ENCODE data around the gene HCRTR1.
A peak's percentile ranks its signal among the peaks of the same experiment; 100 is the strongest.

The HCRTR1 gene

DNA sequence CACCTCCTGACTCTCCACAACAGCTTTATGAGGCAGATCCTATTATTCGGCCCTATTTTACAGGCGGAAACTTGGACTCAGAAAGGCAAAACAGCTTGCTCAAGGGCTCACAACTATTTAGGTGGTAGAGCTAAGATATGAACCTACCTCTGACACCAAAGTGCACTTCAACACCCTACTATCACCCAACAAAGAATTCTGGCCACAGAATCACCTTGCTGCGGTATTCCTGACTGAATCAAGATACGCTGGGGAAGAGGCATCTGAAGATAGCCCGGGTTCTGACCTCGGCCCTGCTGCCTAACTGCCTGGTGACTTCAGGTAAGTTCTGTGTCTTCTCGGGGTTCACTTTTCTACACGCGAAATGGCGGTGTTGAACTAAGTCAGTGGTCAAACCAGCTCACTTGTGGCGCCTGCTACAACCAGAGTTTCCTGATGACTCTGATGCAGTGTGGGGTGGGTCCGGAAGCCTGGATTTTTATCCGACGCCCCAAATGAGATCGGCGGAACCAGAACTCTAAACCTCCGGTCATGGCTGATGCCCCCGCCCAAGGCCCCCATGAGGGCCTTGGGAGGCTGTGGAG lies 26.6 kb downstream of the HCRTR1 start:
- peak overlapping the region; percentile 89 for H3K4me2 ChIP-seq (ENCODE audit: low read length)
- H3K36me3 ChIP-seq (ENCODE audit: control insufficient read depth, insufficient read depth, low read length) = no peaks in the 10 kb centered on the region
- no peak for TF ChIP-seq CTCF (IDR thresholded peaks at IDR 0.05)
- no peaks in the 10 kb centered on the region for H3K27me3 ChIP-seq (ENCODE audit: control insufficient read depth, insufficient read depth, low read length)
- H3K4me3 ChIP-seq (ENCODE audit: low read depth, low read length) = peak overlapping the region; percentile 93
- peaks cover 30% of the 10 kb centered on the region for H3K79me2 ChIP-seq
- H3K9ac ChIP-seq = peak overlapping the region; percentile 87
- no peaks in the 10 kb centered on the region for H3K9me3 ChIP-seq (ENCODE audit: control insufficient read depth, low read length)
- peaks cover 7% of the 10 kb centered on the region for H3K4me1 ChIP-seq
- peak overlapping the region; percentile 88 for H2AFZ ChIP-seq
- peak overlapping the region; percentile 84 for H3K27ac ChIP-seq

GRCh38 chr1:31644560-31645273 lies 27.2 kb downstream of the HCRTR1 start, which contains the start of gene PEF1:
Gene PEF1 (minus strand): TSS chr1:31644876. CDS start chr1:31644864, 12 bp downstream.
- peak within 1 kb of the TSS; percentile 88 for H2AFZ ChIP-seq
- H3K79me2 ChIP-seq = peaks cover 27% of the 10 kb centered on the region
- H3K9ac ChIP-seq = peak within 1 kb of the TSS; percentile 87
- peak within 1 kb of the TSS; percentile 84 for H3K27ac ChIP-seq
- no peaks in the 10 kb centered on the region for H3K27me3 ChIP-seq (ENCODE audit: control insufficient read depth, insufficient read depth, low read length)
- no peak for TF ChIP-seq CTCF (IDR thresholded peaks at IDR 0.05)
- peaks cover 7% of the 10 kb centered on the region for H3K4me1 ChIP-seq
- H3K4me2 ChIP-seq (ENCODE audit: low read length) = peak within 1 kb of the TSS; percentile 89
- H3K9me3 ChIP-seq (ENCODE audit: control insufficient read depth, low read length) = no peaks in the 10 kb centered on the region
- no peaks in the 10 kb centered on the region for H3K36me3 ChIP-seq (ENCODE audit: control insufficient read depth, insufficient read depth, low read length)
- H3K4me3 ChIP-seq (ENCODE audit: low read depth, low read length) = peak within 1 kb of the TSS; percentile 93

DNA sequence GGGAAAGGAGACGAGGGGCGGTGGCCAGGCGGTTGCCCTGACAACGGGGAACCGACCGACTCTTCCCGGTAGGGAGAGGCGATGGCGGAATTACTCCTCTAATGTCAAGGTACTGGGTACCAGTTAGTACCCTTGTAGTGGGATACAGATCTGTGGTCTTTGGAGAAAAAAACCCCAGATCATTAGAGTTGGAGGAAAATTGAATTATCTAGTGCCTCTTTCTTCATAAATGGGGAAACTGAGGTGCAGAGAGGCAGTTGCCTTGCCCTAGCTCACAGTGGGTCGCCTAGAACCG lies 27.7 kb downstream of the HCRTR1 start:
- H3K36me3 ChIP-seq (ENCODE audit: control insufficient read depth, insufficient read depth, low read length) = no peaks in the 10 kb centered on the region
- H3K4me2 ChIP-seq (ENCODE audit: low read length) = peak overlapping the region; percentile 89
- no peaks in the 10 kb centered on the region for H3K9me3 ChIP-seq (ENCODE audit: control insufficient read depth, low read length)
- no peak for TF ChIP-seq CTCF (IDR thresholded peaks at IDR 0.05)
- H3K9ac ChIP-seq = no peak overlapping the region
- H3K27me3 ChIP-seq (ENCODE audit: control insufficient read depth, insufficient read depth, low read length) = no peaks in the 10 kb centered on the region
- H3K4me3 ChIP-seq (ENCODE audit: low read depth, low read length) = peak overlapping the region; percentile 93
- H3K4me1 ChIP-seq = peaks cover 7% of the 10 kb centered on the region
- H2AFZ ChIP-seq = peak overlapping the region; percentile 88
- peak overlapping the region; percentile 84 for H3K27ac ChIP-seq
- peaks cover 27% of the 10 kb centered on the region for H3K79me2 ChIP-seq

GRCh38 chr1:31646259-31646960 lies 28.9 kb downstream of the HCRTR1 start:
- Histone ChIP-seq H3K9me3 (ENCODE audit: control insufficient read depth, low read length) (no peaks in the 10 kb centered on the region), H3K4me2 (ENCODE audit: low read length) (no peak overlapping the region), H3K36me3 (ENCODE audit: control insufficient read depth, insufficient read depth, low read length) (no peaks in the 10 kb centered on the region), H3K27ac (no peak overlapping the region), H3K4me1 (peaks cover 14% of the 10 kb centered on the region), H3K27me3 (ENCODE audit: control insufficient read depth, insufficient read depth, low read length) (no peaks in the 10 kb centered on the region), H3K9ac (no peak overlapping the region), H3K4me3 (ENCODE audit: low read depth, low read length) (no peak overlapping the region), H2AFZ (no peak overlapping the region), H3K79me2 (peaks cover 23% of the 10 kb centered on the region)
- TF ChIP-seq CTCF (IDR thresholded peaks at IDR 0.05) = no peak

Data from parathyroid adenoma (tissue), 2 donors.